ENCODE data around the gene DTX1. TPM values are rescaled to one million over a fixed set of nuclear protein-coding genes. Genes with fewer than 3 reads are reported as not detected.

DTX1 gene
- total RNA-seq, 1 experiment from 2014 or later = 3.0 TPM

- Histone ChIP-seq H3K27me3 (ENCODE audit: insufficient read depth, low read length) (no peaks in the 10 kb centered on the region), H2BK20ac (ENCODE audit: low read depth, low read length, poor library complexity, severe bottlenecking) (no peak overlapping the region), H2AFZ (ENCODE audit: low read length) (no peak overlapping the region), H3K79me1 (ENCODE audit: insufficient read depth, low read depth, low read length, poor library complexity, severe bottlenecking) (no peaks in the 10 kb centered on the region), H4K20me1 (ENCODE audit: control insufficient read depth, insufficient read depth, insufficient read length) (no peaks in the 10 kb centered on the region), H3K23ac (ENCODE audit: insufficient read length, low read depth, low read length) (no peak overlapping the region), H2AK5ac (ENCODE audit: insufficient read length, low read length) (no peak overlapping the region), H3K56ac (ENCODE audit: insufficient read length, low read depth, low read length) (no peak overlapping the region), H3K23me2 (ENCODE audit: insufficient read length, low read depth, low read length, poor library complexity, severe bottlenecking) (no peaks in the 10 kb centered on the region), H3K4me1 (ENCODE audit: insufficient read depth, low read length) (no peaks in the 10 kb centered on the region), H4K8ac (replicated peaks; ENCODE audit: insufficient read length, low read depth, low read length) (no peak overlapping the region), H3K9ac (ENCODE audit: extremely low read depth, insufficient read length, low read length) (no peak overlapping the region), H2BK15ac (ENCODE audit: low read depth, low read length) (no peak overlapping the region), H2BK120ac (ENCODE audit: low read depth, low read length, poor library complexity, severe bottlenecking) (no peak overlapping the region), H2BK5ac (ENCODE audit: insufficient read length, low read length) (no peak overlapping the region), H3K18ac (ENCODE audit: insufficient read length, low read depth, low read length) (no peak overlapping the region), H3K27ac (ENCODE audit: insufficient read length, low read depth, low read length) (no peak overlapping the region), H3K9me3 (ENCODE audit: control insufficient read depth, low read depth, low read length) (no peaks in the 10 kb centered on the region), H2BK12ac (ENCODE audit: insufficient read length, low read depth, low read length) (no peak overlapping the region), H3K4me2 (ENCODE audit: insufficient read depth, insufficient read length, low read length) (no peak overlapping the region), H3K79me2 (ENCODE audit: insufficient read depth, low read length) (no peaks in the 10 kb centered on the region), H3K14ac (ENCODE audit: insufficient read depth, low read length) (no peak overlapping the region), H4K5ac (ENCODE audit: insufficient read length, low read depth, low read length) (no peak overlapping the region), H4K91ac (ENCODE audit: insufficient read length, low read depth, low read length) (no peak overlapping the region), H3T11ph (ENCODE audit: low read length) (no peak overlapping the region), H3K4ac (ENCODE audit: low read depth, low read length) (no peak overlapping the region)
- TF ChIP-seq, protein P1, sequence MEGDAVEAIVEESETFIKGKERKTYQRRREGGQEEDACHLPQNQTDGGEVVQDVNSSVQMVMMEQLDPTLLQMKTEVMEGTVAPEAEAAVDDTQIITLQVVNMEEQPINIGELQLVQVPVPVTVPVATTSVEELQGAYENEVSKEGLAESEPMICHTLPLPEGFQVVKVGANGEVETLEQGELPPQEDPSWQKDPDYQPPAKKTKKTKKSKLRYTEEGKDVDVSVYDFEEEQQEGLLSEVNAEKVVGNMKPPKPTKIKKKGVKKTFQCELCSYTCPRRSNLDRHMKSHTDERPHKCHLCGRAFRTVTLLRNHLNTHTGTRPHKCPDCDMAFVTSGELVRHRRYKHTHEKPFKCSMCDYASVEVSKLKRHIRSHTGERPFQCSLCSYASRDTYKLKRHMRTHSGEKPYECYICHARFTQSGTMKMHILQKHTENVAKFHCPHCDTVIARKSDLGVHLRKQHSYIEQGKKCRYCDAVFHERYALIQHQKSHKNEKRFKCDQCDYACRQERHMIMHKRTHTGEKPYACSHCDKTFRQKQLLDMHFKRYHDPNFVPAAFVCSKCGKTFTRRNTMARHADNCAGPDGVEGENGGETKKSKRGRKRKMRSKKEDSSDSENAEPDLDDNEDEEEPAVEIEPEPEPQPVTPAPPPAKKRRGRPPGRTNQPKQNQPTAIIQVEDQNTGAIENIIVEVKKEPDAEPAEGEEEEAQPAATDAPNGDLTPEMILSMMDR (conservative IDR thresholded peaks at IDR 0.05) = no peak
- Mint-ChIP-seq H3K27ac (no peak overlapping the region), H3K4me3 (no peak overlapping the region), H3K9me3 (no peaks in the 10 kb centered on the region), H3K4me1 (peaks cover 2 to 4% of the 10 kb centered on the region in 2 experiments; a peak in 3 of 4 replicates), H3K27me3 (ENCODE audit: low read depth) (peaks cover 5% of the 10 kb centered on the region), H3K36me3 (ENCODE audit: insufficient read depth in 1 of 3, low read depth in 3 of 3) (no peaks in the 10 kb centered on the region)
- DNase-seq = no peak
- WGBS (ENCODE audit: extremely low coverage, insufficient read length, low lambda C conversion rate) = no CpG with 5 or more reads among the region's 3 CpGs
These were observed 54.7 kb downstream of the DTX1 start for GRCh38 chr12:113111247-113111646.

Measured in H9 (cell line).